ENCODE data around the gene PRKCZ. TPM values are rescaled to one million over a fixed set of nuclear protein-coding genes. Genes with fewer than 3 reads are reported as not detected.

Gene PRKCZ
- total RNA-seq, 2 donors from 2014 or later: 50.4 to 72.2 TPM

GRCh38 chr1:2106659-2107405, 56.6 kb downstream of the PRKCZ start:
- no peaks in the 10 kb centered on the region for H3K27me3 ChIP-seq
- no peaks in the 10 kb centered on the region for H3K9me3 ChIP-seq
- no peaks in the 10 kb centered on the region for H3K36me3 ChIP-seq
- H3K4me3 ChIP-seq: no peak overlapping the region
- DNase-seq: no peak
- TF ChIP-seq CTCF (IDR thresholded peaks at IDR 0.05): no peak
- no peak overlapping the region for H3K9ac ChIP-seq (ENCODE audit: low read depth in 2 of 2, low read length in 2 of 2)
- intact Hi-C loops (cut with DNase I): no loop called here
- H3K4me1 ChIP-seq: no peaks in the 10 kb centered on the region
- no peak overlapping the region for H3K27ac ChIP-seq

DNA sequence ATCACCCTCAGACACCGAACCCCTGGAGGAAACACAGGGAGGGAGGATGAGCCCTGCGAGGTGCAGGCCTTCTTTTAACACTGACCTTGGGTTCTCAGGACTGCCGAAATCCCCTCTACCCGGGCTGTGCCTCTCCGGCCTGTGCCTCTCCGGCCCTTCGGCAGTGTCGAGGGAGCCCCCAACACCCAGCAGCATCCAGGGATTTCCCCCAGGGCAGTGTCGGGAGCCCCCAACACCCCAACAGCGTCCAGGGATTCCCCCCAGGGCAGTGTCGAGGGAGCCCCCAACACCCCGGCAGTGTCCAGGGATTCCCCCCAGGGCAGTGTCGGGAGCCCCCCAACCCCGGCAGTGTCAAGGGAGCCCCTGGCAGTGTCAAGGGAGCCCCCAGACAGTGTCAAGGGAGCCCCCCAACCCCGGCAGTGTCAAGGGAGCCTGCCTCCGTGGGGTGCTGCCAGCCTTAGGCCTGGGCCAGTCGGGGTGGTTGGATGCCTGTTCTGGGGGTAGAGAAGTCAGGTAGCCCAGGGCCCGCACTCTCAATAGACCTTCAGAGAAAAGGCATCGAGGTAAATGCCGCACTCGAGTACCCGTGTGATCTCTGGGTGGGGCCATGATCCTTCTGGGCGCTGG, 57.5 kb downstream of the PRKCZ start:
- no peak for DNase-seq
- Histone ChIP-seq H3K4me1 (no peaks in the 10 kb centered on the region), H3K27me3 (no peaks in the 10 kb centered on the region), H3K4me3 (no peak overlapping the region), H3K36me3 (no peaks in the 10 kb centered on the region), H3K9me3 (no peaks in the 10 kb centered on the region), H3K9ac (ENCODE audit: low read depth in 2 of 2, low read length in 2 of 2) (no peak overlapping the region), H3K27ac (no peak overlapping the region)
- intact Hi-C loops (cut with DNase I): no loop called here
- TF ChIP-seq CTCF (IDR thresholded peaks at IDR 0.05): no peak

GRCh38 chr1:2108213-2108876, 58.1 kb downstream of the PRKCZ start:
- Histone ChIP-seq H3K9ac (ENCODE audit: low read depth in 2 of 2, low read length in 2 of 2) (no peak overlapping the region), H3K27me3 (no peaks in the 10 kb centered on the region), H3K4me1 (no peaks in the 10 kb centered on the region), H3K4me3 (no peak overlapping the region), H3K27ac (no peak overlapping the region), H3K36me3 (no peaks in the 10 kb centered on the region), H3K9me3 (no peaks in the 10 kb centered on the region)
- no peak for DNase-seq
- no peak for TF ChIP-seq CTCF (IDR thresholded peaks at IDR 0.05)
- intact Hi-C loops (cut with DNase I): no loop called here

GRCh38 chr1:2108877-2109580, 58.8 kb downstream of the PRKCZ start:
- no peaks in the 10 kb centered on the region for H3K27me3 ChIP-seq
- H3K36me3 ChIP-seq: no peaks in the 10 kb centered on the region
- TF ChIP-seq CTCF (IDR thresholded peaks at IDR 0.05): no peak
- H3K9ac ChIP-seq (ENCODE audit: low read depth in 2 of 2, low read length in 2 of 2): no peak overlapping the region
- H3K9me3 ChIP-seq: no peaks in the 10 kb centered on the region
- no peak overlapping the region for H3K27ac ChIP-seq
- intact Hi-C loops (cut with DNase I): no loop called here
- no peak for DNase-seq
- H3K4me3 ChIP-seq: no peak overlapping the region
- H3K4me1 ChIP-seq: no peaks in the 10 kb centered on the region

DNA sequence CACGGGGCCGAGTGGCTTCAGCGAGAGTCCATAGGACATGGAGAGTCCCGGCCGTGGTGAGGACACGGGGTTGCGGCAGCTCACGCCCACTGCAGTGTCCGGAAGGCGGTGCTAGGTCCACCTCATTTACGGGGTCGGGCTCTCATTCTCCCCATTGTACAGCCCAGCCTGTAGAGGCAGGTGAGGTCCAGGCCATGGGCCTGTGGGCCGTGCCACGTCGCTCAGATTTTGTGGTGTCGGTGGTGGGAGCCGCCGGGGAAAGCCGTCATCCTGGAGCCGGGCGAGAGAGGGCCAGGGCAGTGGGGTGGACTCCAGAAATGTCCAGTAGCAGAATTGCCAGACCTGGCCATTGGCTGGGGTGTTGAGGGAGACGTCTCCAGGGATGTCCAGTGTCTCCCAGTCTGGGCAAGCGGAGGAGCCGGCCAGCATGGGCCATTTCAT, 59.4 kb downstream of the PRKCZ start:
- Histone ChIP-seq H3K9me3 (no peaks in the 10 kb centered on the region), H3K4me3 (no peak overlapping the region), H3K36me3 (no peaks in the 10 kb centered on the region), H3K9ac (ENCODE audit: low read depth in 2 of 2, low read length in 2 of 2) (no peak overlapping the region), H3K27ac (no peak overlapping the region), H3K4me1 (no peaks in the 10 kb centered on the region), H3K27me3 (no peaks in the 10 kb centered on the region)
- no peak for DNase-seq
- TF ChIP-seq CTCF (IDR thresholded peaks at IDR 0.05): no peak
- intact Hi-C loops (cut with DNase I): no loop called here

All from colonic mucosa (tissue), 4 donors.